ENCODE data around the gene COP1.
"Not testable (repeated sequence)": the region's sequence is repeated elsewhere in the genome, so short reads cannot be mapped to it uniquely, and the experiment has no call there.

- not testable (repeated sequence) for TF ChIP-seq CTCF, POLR2A (IDR thresholded peaks at IDR 0.05)
Measured at GRCh38 chr1:175994660-175995059, 212.4 kb downstream of the COP1 start.
